Stomach (tissue), 9 donors: ENCODE results near the gene SUSD4. TPM values are rescaled to one million over a fixed set of nuclear protein-coding genes. Genes with fewer than 3 reads are reported as not detected.

Source experiments
- DNase-seq, 2 donors: peaks; one replicate each; pipeline versions ENCODE4 v3.0.0 to v3.0.0-alpha.2; 2013 to 2019
- H3K27ac ChIP-seq, 5 donors: fragments of 200-600 bp in 4 of 5; sonication (generic) in 4 of 5; one replicate each; pipeline ENCODE4 v1.5.1; 2013 to 2019; ENCODE audit warnings: mild to moderate bottlenecking in 1 of 5, moderate library complexity in 1 of 5
- H3K27me3 ChIP-seq, 3 donors: fragments of 200-600 bp; sonication (generic); one replicate each; pipeline ENCODE4 v1.5.1; 2017 to 2019; ENCODE audit warnings: mixed run types in 1 of 3
- H3K36me3 ChIP-seq, 4 donors: fragments of 200-600 bp; sonication (generic); 1 replicate in 3 of 4; 2 replicates in 1 of 4; pipeline ENCODE4 v1.5.1; 2016 to 2019
- H3K4me1 ChIP-seq, 4 donors: fragments of 200-600 bp; sonication (generic); one replicate each; pipeline ENCODE4 v1.5.1; 2016 to 2019
- H3K4me3 ChIP-seq, 4 donors: fragments of 200-600 bp; sonication (generic) in 3 of 4; one replicate each; pipeline ENCODE4 v1.5.1; 2016 to 2019; ENCODE audit warnings: mild to moderate bottlenecking in 1 of 4
- H3K9me3 ChIP-seq, 4 donors: fragments of 200-600 bp; sonication (generic); one replicate each; pipeline ENCODE4 v1.5.1; 2016 to 2019
- CTCF ChIP-seq, 7 experiments: fragments of 450-650 bp in 4 of 7; fragments of 200-600 bp in 3 of 7; sonication (generic) in 3 of 7; IDR thresholded peaks; one replicate each; pipeline ENCODE4 v1.5.1; 2016 to 2019; ENCODE audit warnings: antibody characterized with exemption in 7 of 7, control low read depth in 2 of 7, mild to moderate bottlenecking in 1 of 7
- EP300 ChIP-seq: sonication (generic); formaldehyde crosslinking; IDR thresholded peaks from one replicate; pipeline ENCODE4 v1.6.1; 2017; ENCODE audit warnings: antibody characterized with exemption
- POLR2A ChIP-seq, 4 donors: fragments of 450-650 bp; IDR thresholded peaks; one replicate each; pipeline ENCODE4 v1.6.1; 2016; ENCODE audit warnings: antibody characterized with exemption in 4 of 4, control low read depth in 2 of 4, mild to moderate bottlenecking in 1 of 4, moderate library complexity in 1 of 4
- POLR2AphosphoS5 ChIP-seq, 3 donors: sonication (generic); formaldehyde crosslinking; IDR thresholded peaks; one replicate each; pipeline ENCODE4 v1.6.1; 2016; ENCODE audit warnings: antibody characterized with exemption in 3 of 3
- WGBS, 5 donors: extraction: QIAGEN DNeasy Blood & Tissue Kit in 3 of 5; methylation state at CpG; one replicate each; pipeline versions ENCODE4 v1.1.5 to v1.1.7; 2013 to 2018; 5-methylcytosine and 5-hydroxymethylcytosine counted together
- intact Hi-C: fragments of 100-400 bp; cut with DNase I; formaldehyde crosslinking; loops from one replicate; pipeline ENCODE4 v1.15.1; 2023; ENCODE audit warnings: low total_unique reads
- polyA plus RNA-seq, 3 donors: library from polyadenylated mRNA; stranded (reverse); fragments of 200-250 nt; gene quantifications; one replicate each; pipeline ENCODE4 v1.2.3, GENCODE V29; 2013
- total RNA-seq, 5 donors: library from RNA; depleted of rRNA; stranded (reverse); fragments of >200 nt; gene quantifications; one replicate each; pipeline versions ENCODE4 v1.1.0 to v1.2.3, GENCODE V29; 2014 to 2016
- donor health status: healthy with polysubstance abuse.
- donor health status: Bipolar disorder and iron deficiency.
- donor health status: healthy.

Gene SUSD4
- total and polyA plus RNA-seq, 8 donors, result 5.5 to 35.6 (median 8.1) TPM; not detected in 1

DNA sequence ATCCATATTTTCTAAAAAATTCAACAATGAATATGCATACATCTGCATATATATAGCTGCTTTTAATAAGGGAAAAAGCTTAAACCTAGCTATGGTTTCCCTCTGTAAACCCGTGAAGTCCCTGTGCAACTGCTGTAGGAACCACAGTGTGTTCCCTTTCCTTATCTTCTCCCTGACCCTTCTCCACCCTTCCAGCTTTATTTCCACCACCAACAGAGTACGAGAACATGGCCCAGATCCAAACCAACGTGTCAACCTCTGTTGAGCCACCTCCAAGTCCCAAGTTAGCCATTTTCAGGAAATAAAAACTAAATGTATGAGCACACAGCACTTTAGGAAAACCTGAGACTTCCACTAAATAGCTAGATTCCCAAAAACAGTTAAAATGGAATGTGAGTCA lies 20.3 kb downstream of the SUSD4 start:
- H3K36me3 ChIP-seq, result no peaks in the 10 kb centered on the region
- peak; percentile 48 to 87 for DNase-seq
- intact Hi-C loops, result no loop called here
- TF ChIP-seq POLR2AphosphoS5 (IDR thresholded peaks at IDR 0.05), result peak; percentile 10 to 84 (median 28)
- TF ChIP-seq EP300, result no peak
- no peak for TF ChIP-seq CTCF (IDR thresholded peaks at IDR 0.05)
- no peak for TF ChIP-seq POLR2A (IDR thresholded peaks at IDR 0.05)
- H3K4me3 ChIP-seq, result no peak overlapping the region
- peak overlapping the region in 4 of 5 donors; percentile 46 to 74 (median 68) for H3K27ac ChIP-seq
- 12 to 28% (median 23%) methylated on average over 3 of the region's 3 CpGs for WGBS, 5 donors
- no peaks in the 10 kb centered on the region for H3K9me3 ChIP-seq
- no peaks in the 10 kb centered on the region for H3K27me3 ChIP-seq
- peaks cover 7 to 44% (median 25%) of the 10 kb centered on the region in 4 donors for H3K4me1 ChIP-seq

GRCh38 chr1:223341121-223341520 lies 22.9 kb downstream of the SUSD4 start:
- TF ChIP-seq CTCF (IDR thresholded peaks at IDR 0.05) (no peak), EP300 (no peak), POLR2AphosphoS5 (IDR thresholded peaks at IDR 0.05) (no peak), POLR2A (IDR thresholded peaks at IDR 0.05) (no peak)
- 15 to 53% (median 44%) methylated on average over 1 to 7 of the region's 7 CpGs for WGBS, 5 donors

DNA sequence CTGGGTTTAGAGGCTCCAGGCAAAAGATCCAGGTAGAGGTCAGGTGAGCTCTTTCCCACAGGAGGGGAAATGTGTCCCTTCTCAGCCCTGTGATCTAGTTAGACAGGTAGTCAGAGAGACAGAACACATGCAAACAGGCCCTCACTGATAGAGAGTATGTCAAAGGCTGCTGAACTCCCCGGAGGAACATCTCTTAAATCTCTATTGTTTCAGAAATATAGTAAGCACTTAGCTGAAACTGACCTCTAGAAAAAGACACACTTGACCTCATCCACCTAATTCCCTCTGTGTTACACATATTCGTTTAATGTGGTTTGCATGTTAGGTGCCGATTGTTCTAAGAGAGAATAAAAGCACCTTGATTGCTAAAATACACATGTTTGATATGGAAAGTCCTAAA lies 23.3 kb downstream of the SUSD4 start:
- Histone ChIP-seq H3K4me3 (no peak overlapping the region), H3K4me1 (peaks cover 7 to 40% (median 25%) of the 10 kb centered on the region in 4 donors), H3K36me3 (no peaks in the 10 kb centered on the region), H3K27me3 (no peaks in the 10 kb centered on the region), H3K27ac (peak overlapping the region in 3 of 5 donors; percentile 8 to 70 (median 43)), H3K9me3 (no peaks in the 10 kb centered on the region)
- TF ChIP-seq POLR2AphosphoS5 (IDR thresholded peaks at IDR 0.05) (no peak), CTCF (IDR thresholded peaks at IDR 0.05) (no peak), POLR2A (IDR thresholded peaks at IDR 0.05) (no peak), EP300 (no peak)
- WGBS, 5 donors, result 21 to 53% (median 28%) methylated on average over 3 of the region's 3 CpGs
- no peak for DNase-seq
- intact Hi-C loops, result no loop called here

More at GRCh38 chr1:223341121-223341520, 22.9 kb downstream of the SUSD4 start:
- no peaks in the 10 kb centered on the region for H3K36me3 ChIP-seq
- intact Hi-C loops, result no loop called here
- peak; percentile 46 to 56 for DNase-seq
- H3K4me1 ChIP-seq, result peaks cover 7 to 40% (median 25%) of the 10 kb centered on the region in 4 donors
- H3K4me3 ChIP-seq, result no peak overlapping the region
- peak overlapping the region in 3 of 5 donors; percentile 8 to 70 (median 43) for H3K27ac ChIP-seq
- H3K9me3 ChIP-seq, result no peaks in the 10 kb centered on the region
- no peaks in the 10 kb centered on the region for H3K27me3 ChIP-seq

GRCh38 chr1:223339861-223340260 lies 24.1 kb downstream of the SUSD4 start:
- Histone ChIP-seq H3K9me3 (no peaks in the 10 kb centered on the region), H3K4me3 (no peak overlapping the region), H3K4me1 (peaks cover 7 to 36% (median 22%) of the 10 kb centered on the region in 4 donors), H3K27ac (no peak overlapping the region), H3K36me3 (no peaks in the 10 kb centered on the region), H3K27me3 (no peaks in the 10 kb centered on the region)
- 75 to 89% (median 81%) methylated on average over 7 of the region's 7 CpGs for WGBS, 5 donors
- no peak for DNase-seq
- no peak for TF ChIP-seq POLR2AphosphoS5 (IDR thresholded peaks at IDR 0.05)
- TF ChIP-seq CTCF (IDR thresholded peaks at IDR 0.05), result no peak
- TF ChIP-seq EP300, result no peak
- TF ChIP-seq POLR2A (IDR thresholded peaks at IDR 0.05), result no peak
- intact Hi-C loops, result no loop called here
